ENCODE data around the gene CPN2.
A peak's percentile ranks its signal among the peaks of the same experiment; 100 is the strongest.

CPN2 gene

DNA sequence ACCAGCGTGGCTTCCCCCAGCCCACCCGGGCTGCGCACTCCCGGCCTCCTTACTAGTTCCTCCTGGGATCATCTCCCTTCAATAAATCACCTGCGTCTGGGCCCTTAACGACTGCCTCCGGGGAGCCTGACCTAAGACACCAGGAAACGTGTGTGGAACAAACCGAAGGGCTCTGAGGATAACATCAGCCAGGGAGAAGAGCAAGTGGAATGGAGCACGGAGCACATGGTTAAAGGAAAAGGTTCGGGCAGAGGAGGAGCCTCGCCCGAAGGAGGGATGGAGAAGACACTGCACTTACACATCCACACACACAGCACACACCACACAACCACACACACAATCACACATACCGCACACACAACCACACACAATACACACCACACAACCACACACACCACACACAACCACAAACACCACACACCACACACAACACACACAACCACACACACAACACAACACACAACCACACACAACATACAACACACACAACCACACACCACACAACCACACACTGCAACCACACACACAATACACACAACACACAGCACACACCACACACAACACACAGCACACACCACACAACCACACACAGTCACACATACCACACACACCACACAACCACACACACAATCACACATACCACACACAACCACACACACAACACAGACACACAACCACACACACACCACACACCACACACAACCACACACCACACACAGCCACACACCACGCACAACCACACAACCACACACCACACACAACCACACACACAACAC is 24.7 kb downstream of the CPN2 start:
- no peak for DNase-seq

DNA sequence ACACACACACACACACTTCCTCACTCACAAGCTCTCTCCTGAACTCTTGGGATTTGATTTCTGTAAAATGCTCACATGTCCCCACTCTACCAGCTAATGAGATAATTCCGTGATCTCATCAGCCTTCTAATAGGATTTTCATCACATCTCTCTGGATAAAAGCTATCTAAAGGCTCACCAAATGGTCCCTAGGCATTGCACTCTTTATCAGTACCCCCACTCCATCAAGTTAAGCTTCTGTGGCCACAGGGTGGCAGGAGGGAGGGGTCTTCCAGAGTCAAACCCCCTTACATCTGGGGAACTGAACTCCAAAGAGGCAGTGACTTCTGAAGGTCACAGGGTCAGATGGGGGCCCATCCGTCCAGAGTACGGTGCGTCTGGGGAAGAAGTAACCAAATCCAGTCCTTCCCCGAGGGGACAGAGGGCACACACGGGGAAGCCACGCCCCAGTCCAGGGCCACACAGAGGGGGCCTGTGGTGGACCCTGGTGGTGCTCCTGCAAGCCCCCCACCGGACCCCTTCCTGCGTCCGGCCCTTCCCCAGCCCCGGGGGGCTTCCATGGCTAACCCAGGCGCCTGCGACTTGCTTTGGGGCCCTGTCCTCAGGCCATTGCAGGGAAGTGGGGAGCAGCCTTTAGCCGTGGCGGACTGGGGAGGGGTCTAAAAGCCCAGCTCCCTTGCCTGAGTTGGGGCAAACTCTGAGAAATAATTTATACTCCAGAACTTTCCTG is 25.5 kb downstream of the CPN2 start:
- DNase-seq, result no peak

GRCh38 chr3:194324823-194325327 is 26.3 kb downstream of the CPN2 start:
- DNase-seq, result no peak

- DNase-seq, result peak; percentile 20
These were observed 27.1 kb downstream of the CPN2 start for GRCh38 chr3:194323785-194324735.

- DNase-seq, result no peak
These were observed 28.4 kb downstream of the CPN2 start for GRCh38 chr3:194322678-194323211.

- no peak for DNase-seq
These were observed 29.2 kb downstream of the CPN2 start for GRCh38 chr3:194321693-194322640.

GRCh38 chr3:194320744-194321243 is 30.3 kb downstream of the CPN2 start:
- no peak for DNase-seq

- DNase-seq, result no peak
These were observed 31.0 kb downstream of the CPN2 start for GRCh38 chr3:194320100-194320499.

GRCh38 chr3:194318511-194319161 is 32.5 kb downstream of the CPN2 start:
- no peak for DNase-seq

DNA sequence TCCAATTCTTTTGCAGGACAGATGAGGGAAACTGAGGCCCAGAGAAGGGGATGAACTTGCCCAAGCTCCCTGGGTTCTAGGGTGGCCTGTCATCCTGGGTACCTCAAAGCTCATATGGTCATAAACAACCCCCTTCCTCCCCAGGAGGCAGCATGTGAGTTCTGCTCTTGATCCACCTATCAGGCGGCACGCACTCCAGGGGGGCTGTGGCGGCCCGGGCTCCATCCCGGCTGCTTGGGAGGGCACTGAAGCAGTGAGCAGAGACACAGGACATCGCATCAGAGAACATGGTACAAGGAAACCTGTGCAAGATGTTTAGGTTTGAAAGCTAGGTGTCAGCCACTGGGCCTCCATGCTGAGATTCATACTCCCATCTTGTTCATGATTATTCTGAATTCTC is 34.2 kb downstream of the CPN2 start:
- DNase-seq, result no peak

DNA sequence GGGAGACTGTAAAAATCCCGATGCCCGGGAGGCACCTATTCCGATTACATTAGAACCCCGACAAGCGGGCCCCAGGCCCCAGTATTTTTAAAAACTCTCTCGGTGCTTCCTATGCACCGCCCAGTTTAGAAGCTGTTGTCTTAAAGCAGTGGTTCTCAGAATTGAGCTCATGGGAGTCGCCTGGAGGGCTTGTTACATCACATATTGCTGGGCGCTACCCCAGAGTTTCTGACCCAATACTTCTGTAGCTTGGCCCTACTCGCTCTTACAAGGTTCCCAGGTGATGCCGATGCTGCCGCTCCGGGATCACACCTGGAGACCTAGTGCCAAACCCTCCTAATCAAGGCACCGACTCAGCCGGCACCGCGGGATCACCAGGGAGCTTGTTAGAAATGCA is 35.2 kb downstream of the CPN2 start:
- no peak for DNase-seq

- DNase-seq, result peak; percentile 86
These were observed 35.8 kb downstream of the CPN2 start for GRCh38 chr3:194315088-194315964.

GRCh38 chr3:194314388-194315068 is 36.6 kb downstream of the CPN2 start:
- DNase-seq, result no peak

GRCh38 chr3:194313560-194314387 is 37.4 kb downstream of the CPN2 start:
- no peak for DNase-seq

DNA sequence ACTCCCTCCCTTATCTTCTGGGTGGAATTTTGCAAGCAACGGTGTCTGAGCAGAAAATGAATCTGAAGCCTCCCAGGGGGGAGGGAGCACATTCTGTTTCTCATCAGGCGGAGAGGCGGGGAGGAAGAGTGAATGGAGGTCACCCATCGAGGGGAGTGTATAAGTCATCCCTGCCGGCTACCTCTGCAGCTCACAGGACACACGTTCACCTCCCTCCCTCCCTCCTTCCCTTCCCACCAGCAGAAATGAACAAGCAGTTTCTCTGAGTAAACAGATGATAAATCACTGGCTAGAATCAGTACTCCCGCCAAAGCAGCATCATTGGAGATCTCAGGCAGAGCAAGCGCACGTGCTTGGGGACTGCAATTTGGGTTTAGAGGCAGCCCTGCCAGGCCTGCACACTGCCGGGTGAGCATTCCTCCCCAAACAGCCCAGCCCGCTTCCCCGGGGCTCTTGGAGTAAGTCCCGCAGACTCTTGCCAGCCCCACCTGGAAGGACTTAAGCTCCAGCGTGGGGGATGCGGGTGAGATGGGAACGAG is 38.3 kb downstream of the CPN2 start:
- DNase-seq, result no peak

GRCh38 chr3:194312186-194312742 is 38.9 kb downstream of the CPN2 start:
- DNase-seq, result no peak

- no peak for DNase-seq
These were observed 40.1 kb downstream of the CPN2 start for GRCh38 chr3:194311000-194311399.

All from stimulated activated CD4-positive, alpha-beta T cell treated with anti-CD3 and anti-CD28 coated beads, Interleukin-4, amount 100 ng/mL, for 1 hour (primary cell).